IgD-negative memory B cell (primary cell): Measurements from ENCODE around the gene ZNF436. TPM values are rescaled to one million over a fixed set of nuclear protein-coding genes. Genes with fewer than 3 reads are reported as not detected.

Source experiments
- H3K27ac Mint-ChIP-seq, 3 donors: one replicate each; pipeline ENCODE4 v1.8.0; 2020 to 2022; ENCODE audit warnings: mild to moderate bottlenecking in 3 of 3, mixed read lengths in 3 of 3, moderate library complexity in 1 of 3
- H3K27me3 Mint-ChIP-seq: one replicate; pipeline ENCODE4 v1.8.0; 2021; ENCODE audit warnings: mixed read lengths
- H3K36me3 Mint-ChIP-seq: one replicate; pipeline ENCODE4 v1.8.0; 2020; ENCODE audit warnings: mild to moderate bottlenecking, mixed read lengths
- H3K4me1 Mint-ChIP-seq, 3 donors: one replicate each; pipeline ENCODE4 v1.8.0; 2020 to 2022; ENCODE audit warnings: mixed read lengths in 3 of 3, mild to moderate bottlenecking in 1 of 3
- H3K4me3 Mint-ChIP-seq, 4 donors: one replicate each; pipeline ENCODE4 v1.8.0; 2020 to 2022; ENCODE audit warnings: mild to moderate bottlenecking in 4 of 4, mixed read lengths in 4 of 4, moderate library complexity in 3 of 4
- H3K9me3 Mint-ChIP-seq, 3 donors: one replicate each; pipeline ENCODE4 v1.8.0; 2020 to 2021; ENCODE audit warnings: mixed read lengths in 3 of 3, mild to moderate bottlenecking in 1 of 3
- polyA plus RNA-seq: library from polyadenylated mRNA; unstranded; fragments of 300-500 nt; fragmentation: Illumina TruSeq; gene quantifications from one replicate; pipeline ENCODE4 v1.2.3, GENCODE V29; 2021

The ZNF436 gene
- polyA plus RNA-seq: 2.5 TPM

GRCh38 chr1:23369335-23370013, at the start of gene ZNF436:
ZNF436 (minus strand) TSS chr1:23369836; CDS start chr1:23368005, 1,831 bp downstream.
- peak within 1 kb of the TSS; percentile 86 to 98 (median 92) for H3K27ac Mint-ChIP-seq
- H3K4me3 Mint-ChIP-seq: peak within 1 kb of the TSS; percentile 94 to 100 (median 98)
- H3K36me3 Mint-ChIP-seq: peaks cover 3% of the 10 kb centered on the region
- no peaks in the 10 kb centered on the region for H3K27me3 Mint-ChIP-seq
- H3K4me1 Mint-ChIP-seq: peaks cover 8 to 24% (median 19%) of the 10 kb centered on the region in 3 donors
- no peaks in the 10 kb centered on the region for H3K9me3 Mint-ChIP-seq

DNA sequence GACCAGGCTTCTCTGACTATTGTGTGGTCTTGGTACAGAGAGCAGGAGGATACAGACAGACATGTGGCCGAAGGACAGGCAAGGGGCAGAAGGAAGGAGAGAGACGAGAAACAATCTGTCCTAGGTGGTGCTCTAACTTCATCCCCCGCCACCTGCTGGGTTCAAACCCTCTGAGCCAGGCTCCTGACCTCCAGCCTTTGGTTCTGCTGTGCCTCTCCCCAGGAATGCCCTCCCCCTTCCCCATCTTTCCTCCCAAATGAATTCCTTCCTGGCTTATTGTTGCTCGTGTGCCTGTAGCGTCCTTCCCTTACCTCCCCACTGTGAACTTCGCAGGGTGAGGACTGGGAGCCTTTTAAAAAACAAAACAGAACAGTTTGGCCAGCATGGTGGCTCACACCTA, 49.5 kb upstream of the ZNF436 start:
- Mint-ChIP-seq H3K9me3 (no peaks in the 10 kb centered on the region), H3K27ac (no peak overlapping the region), H3K27me3 (peaks cover 15% of the 10 kb centered on the region), H3K36me3 (no peaks in the 10 kb centered on the region), H3K4me1 (peaks cover 0 to 11% (median 9%) of the 10 kb centered on the region in 3 donors), H3K4me3 (no peak overlapping the region)

DNA sequence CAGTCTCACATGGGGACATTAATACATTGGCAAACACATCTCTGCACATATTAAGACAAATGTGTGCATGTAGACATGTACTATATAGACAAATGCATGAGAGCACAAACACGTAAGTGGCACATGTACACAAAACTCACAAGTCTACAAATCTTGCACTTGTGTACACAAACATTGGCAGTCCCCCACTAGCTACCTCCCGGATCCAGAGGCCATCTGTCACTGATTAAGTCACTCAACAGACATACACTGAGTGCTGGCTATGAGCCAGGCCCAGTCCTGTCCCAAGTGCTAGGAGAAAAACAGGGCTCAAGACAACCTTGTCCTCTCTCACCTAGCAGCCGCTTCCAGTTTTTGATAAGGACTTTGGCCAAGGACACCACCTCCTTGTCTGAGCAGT, 47.9 kb upstream of the ZNF436 start:
- H3K4me1 Mint-ChIP-seq: peaks cover 0 to 6% (median 2%) of the 10 kb centered on the region in 3 donors
- no peak overlapping the region for H3K4me3 Mint-ChIP-seq
- H3K27me3 Mint-ChIP-seq: peaks cover 6% of the 10 kb centered on the region
- H3K36me3 Mint-ChIP-seq: no peaks in the 10 kb centered on the region
- no peaks in the 10 kb centered on the region for H3K9me3 Mint-ChIP-seq
- no peak overlapping the region for H3K27ac Mint-ChIP-seq

DNA sequence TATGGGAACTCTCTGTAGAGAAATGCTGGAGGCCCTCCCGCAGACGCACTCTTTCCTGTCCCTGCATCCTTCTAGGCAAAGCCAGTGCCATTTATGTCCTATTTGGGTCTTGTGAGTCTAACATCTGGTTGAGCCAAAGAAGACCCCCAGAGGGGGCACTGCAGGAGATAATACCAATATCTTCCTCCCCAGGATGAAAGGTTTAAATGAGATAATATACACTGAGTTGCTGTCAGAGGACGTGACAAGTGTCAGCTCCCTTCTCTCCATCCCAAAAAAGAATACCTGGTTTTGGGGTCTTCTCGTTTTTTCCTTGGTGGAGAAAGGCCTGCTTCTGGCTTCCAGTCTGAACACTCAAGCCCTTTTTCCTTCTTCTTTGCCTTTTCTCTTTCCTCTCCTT, 47.3 kb upstream of the ZNF436 start:
- no peaks in the 10 kb centered on the region for H3K36me3 Mint-ChIP-seq
- H3K9me3 Mint-ChIP-seq: no peaks in the 10 kb centered on the region
- H3K27me3 Mint-ChIP-seq: peaks cover under 1% of the 10 kb centered on the region
- H3K27ac Mint-ChIP-seq: no peak overlapping the region
- H3K4me1 Mint-ChIP-seq: peaks cover 0 to under 1% (median 0%) of the 10 kb centered on the region in 3 donors
- no peak overlapping the region for H3K4me3 Mint-ChIP-seq

DNA sequence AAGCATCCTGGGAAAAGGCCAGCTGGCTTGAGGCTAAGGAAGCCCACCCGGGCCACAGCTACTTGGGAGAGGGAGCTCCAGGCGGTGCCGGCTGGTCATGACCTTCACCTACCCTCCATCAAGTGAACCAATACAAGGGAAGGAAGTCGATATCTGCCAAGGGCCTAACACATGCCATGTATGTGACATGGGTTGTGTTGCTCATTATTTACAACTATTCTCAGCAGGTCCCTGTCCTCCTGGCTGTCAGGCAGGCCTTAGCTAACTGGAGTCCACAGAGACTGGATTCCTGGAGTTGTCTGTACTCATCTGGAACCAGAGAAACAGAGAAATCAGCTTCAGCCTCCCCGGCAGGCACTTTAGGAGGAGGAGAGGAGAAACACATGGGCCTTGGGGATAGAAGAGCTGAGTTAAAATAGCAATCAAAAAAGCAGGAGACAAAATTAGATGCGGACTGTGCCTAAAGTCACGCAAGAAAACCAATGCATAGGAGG, 39.2 kb upstream of the ZNF436 start:
- H3K9me3 Mint-ChIP-seq: no peaks in the 10 kb centered on the region
- no peaks in the 10 kb centered on the region for H3K36me3 Mint-ChIP-seq
- H3K4me1 Mint-ChIP-seq: peaks cover 0 to 1% (median 0%) of the 10 kb centered on the region in 3 donors
- H3K27me3 Mint-ChIP-seq: peaks cover 5% of the 10 kb centered on the region
- H3K27ac Mint-ChIP-seq: no peak overlapping the region
- no peak overlapping the region for H3K4me3 Mint-ChIP-seq

DNA sequence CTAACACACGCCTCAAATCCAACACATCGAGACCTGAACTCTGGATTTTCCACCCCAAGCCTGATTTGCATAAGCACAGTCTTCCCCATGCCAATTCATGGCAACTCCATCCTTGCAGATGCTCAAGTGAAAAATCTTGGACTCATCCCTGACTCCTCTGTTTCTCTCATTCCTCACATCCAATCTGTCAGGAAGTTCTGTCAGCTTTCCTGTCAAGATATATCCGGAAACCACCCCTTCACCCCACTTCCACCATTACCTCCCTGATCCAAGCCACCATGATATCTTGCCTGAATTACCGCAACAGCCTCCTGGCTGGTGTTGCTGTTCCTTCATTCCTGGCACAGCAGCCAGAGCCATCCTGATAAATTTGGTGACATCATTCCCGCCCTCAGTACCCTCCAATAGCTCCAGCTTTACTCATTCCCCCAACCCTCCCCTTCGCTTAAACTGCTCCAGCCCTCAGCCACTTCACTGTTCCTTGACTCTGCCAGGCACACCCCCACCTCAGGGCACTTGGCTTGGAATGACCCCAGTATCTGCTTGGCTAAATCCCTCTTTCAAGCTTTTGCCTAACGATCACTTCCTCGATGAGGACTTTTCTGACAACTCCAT, 37.5 kb upstream of the ZNF436 start:
- no peak overlapping the region for H3K27ac Mint-ChIP-seq
- peaks cover 0 to 1% (median 0%) of the 10 kb centered on the region in 3 donors for H3K4me1 Mint-ChIP-seq
- no peaks in the 10 kb centered on the region for H3K36me3 Mint-ChIP-seq
- no peak overlapping the region for H3K4me3 Mint-ChIP-seq
- H3K27me3 Mint-ChIP-seq: peaks cover 5% of the 10 kb centered on the region
- H3K9me3 Mint-ChIP-seq: no peaks in the 10 kb centered on the region

GRCh38 chr1:23405946-23406345, 36.3 kb upstream of the ZNF436 start:
- peaks cover 0 to 1% (median 0%) of the 10 kb centered on the region in 3 donors for H3K4me1 Mint-ChIP-seq
- no peaks in the 10 kb centered on the region for H3K36me3 Mint-ChIP-seq
- peaks cover 3% of the 10 kb centered on the region for H3K27me3 Mint-ChIP-seq

DNA sequence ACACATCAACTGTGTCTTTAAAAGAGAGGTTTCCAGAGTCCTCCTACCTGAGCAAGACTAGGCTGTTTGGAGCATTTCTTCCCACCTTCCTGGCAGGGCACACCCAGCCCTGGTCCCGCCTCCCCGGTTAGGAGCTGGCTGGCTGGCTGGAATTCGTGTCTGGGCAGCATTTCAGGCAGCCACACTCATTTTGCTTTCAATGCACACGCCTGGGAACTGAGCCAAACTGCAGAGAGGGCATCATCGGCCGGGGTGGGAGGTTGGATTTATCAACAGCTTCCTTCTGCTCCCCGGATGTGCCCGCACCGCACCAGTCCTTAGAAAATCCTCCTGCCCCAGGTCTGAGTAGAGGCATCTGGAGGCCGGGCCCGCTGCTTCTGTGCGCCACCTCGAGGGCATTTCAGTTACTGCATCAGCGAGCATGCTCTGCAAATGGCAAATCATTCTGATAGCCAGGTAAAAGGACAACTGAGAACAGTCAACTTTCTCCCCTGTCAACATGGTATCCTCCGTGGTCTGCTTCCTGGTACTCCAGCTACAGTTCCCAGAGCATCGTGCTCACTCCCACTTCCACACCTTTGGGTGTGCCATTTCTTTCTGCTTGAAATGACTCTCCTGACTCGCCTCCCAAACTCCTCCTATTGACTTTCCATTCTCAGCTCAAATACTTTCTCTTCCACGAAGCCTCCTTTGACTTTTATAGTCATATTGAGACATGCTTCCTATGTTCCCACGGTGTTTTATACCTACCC, 34.3 kb upstream of the ZNF436 start:
- Mint-ChIP-seq H3K27ac (no peak overlapping the region), H3K4me1 (peaks cover 0 to 1% (median 0%) of the 10 kb centered on the region in 3 donors), H3K4me3 (peak overlapping the region in 1 of 4 donors; percentile 36)

More at GRCh38 chr1:23405946-23406345, 36.3 kb upstream of the ZNF436 start:
- H3K9me3 Mint-ChIP-seq: no peaks in the 10 kb centered on the region
- H3K27ac Mint-ChIP-seq: no peak overlapping the region
- H3K4me3 Mint-ChIP-seq: no peak overlapping the region

DNA sequence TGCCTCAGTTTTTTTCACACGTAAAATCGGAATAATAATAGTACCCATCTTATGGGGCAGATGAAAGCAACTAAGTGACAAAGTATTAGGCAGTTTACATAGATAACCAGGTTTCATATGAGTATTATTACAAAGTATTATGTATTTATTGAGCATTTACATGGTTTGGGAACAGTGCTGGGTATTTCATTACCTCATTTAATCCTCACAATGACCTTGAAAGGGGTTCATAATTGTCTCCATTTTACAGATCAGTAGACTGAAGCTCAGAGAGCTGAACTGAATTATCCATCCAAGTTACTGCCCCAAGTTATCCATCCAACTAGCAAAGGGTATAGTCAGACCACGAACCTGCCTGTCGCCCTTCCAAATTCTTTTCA, 33.7 kb upstream of the ZNF436 start:
- peaks cover 0 to 1% (median 0%) of the 10 kb centered on the region in 3 donors for H3K4me1 Mint-ChIP-seq
- no peaks in the 10 kb centered on the region for H3K36me3 Mint-ChIP-seq

More for the DNA sequence above, 34.3 kb upstream of the ZNF436 start:
- H3K36me3 Mint-ChIP-seq: no peaks in the 10 kb centered on the region
- no peaks in the 10 kb centered on the region for H3K27me3 Mint-ChIP-seq
- H3K9me3 Mint-ChIP-seq: no peaks in the 10 kb centered on the region

GRCh38 chr1:23403038-23403336, 33.4 kb upstream of the ZNF436 start:
- Mint-ChIP-seq H3K27ac (no peak overlapping the region), H3K36me3 (no peaks in the 10 kb centered on the region), H3K27me3 (no peaks in the 10 kb centered on the region), H3K9me3 (no peaks in the 10 kb centered on the region), H3K4me1 (peaks cover 0 to 1% (median 0%) of the 10 kb centered on the region in 3 donors), H3K4me3 (no peak overlapping the region)

More for the DNA sequence above, 33.7 kb upstream of the ZNF436 start:
- Mint-ChIP-seq H3K27me3 (no peaks in the 10 kb centered on the region), H3K4me3 (no peak overlapping the region), H3K9me3 (no peaks in the 10 kb centered on the region), H3K27ac (no peak overlapping the region)

GRCh38 chr1:23402286-23403037, 32.8 kb upstream of the ZNF436 start:
- H3K27ac Mint-ChIP-seq: no peak overlapping the region
- H3K4me1 Mint-ChIP-seq: peaks cover 0 to 1% (median 0%) of the 10 kb centered on the region in 3 donors
- peak overlapping the region in 1 of 4 donors; percentile 12 for H3K4me3 Mint-ChIP-seq

GRCh38 chr1:23401313-23401712, 31.7 kb upstream of the ZNF436 start:
- peaks cover 0 to 1% (median 0%) of the 10 kb centered on the region in 3 donors for H3K4me1 Mint-ChIP-seq
- no peak overlapping the region for H3K27ac Mint-ChIP-seq
- H3K9me3 Mint-ChIP-seq: no peaks in the 10 kb centered on the region

More at GRCh38 chr1:23402286-23403037, 32.8 kb upstream of the ZNF436 start:
- no peaks in the 10 kb centered on the region for H3K36me3 Mint-ChIP-seq
- no peaks in the 10 kb centered on the region for H3K27me3 Mint-ChIP-seq
- no peaks in the 10 kb centered on the region for H3K9me3 Mint-ChIP-seq

GRCh38 chr1:23400324-23401114, 30.9 kb upstream of the ZNF436 start:
- no peak overlapping the region for H3K4me3 Mint-ChIP-seq
- peaks cover 2% of the 10 kb centered on the region for H3K27me3 Mint-ChIP-seq
- H3K36me3 Mint-ChIP-seq: no peaks in the 10 kb centered on the region
- H3K4me1 Mint-ChIP-seq: peaks cover 0 to 1% (median 0%) of the 10 kb centered on the region in 3 donors
- H3K9me3 Mint-ChIP-seq: no peaks in the 10 kb centered on the region
- no peak overlapping the region for H3K27ac Mint-ChIP-seq

More at GRCh38 chr1:23401313-23401712, 31.7 kb upstream of the ZNF436 start:
- H3K27me3 Mint-ChIP-seq: peaks cover under 1% of the 10 kb centered on the region
- H3K4me3 Mint-ChIP-seq: no peak overlapping the region
- no peaks in the 10 kb centered on the region for H3K36me3 Mint-ChIP-seq

GRCh38 chr1:23399229-23399628, 29.6 kb upstream of the ZNF436 start:
- H3K27me3 Mint-ChIP-seq: peaks cover 2% of the 10 kb centered on the region
- no peak overlapping the region for H3K27ac Mint-ChIP-seq
- H3K4me3 Mint-ChIP-seq: no peak overlapping the region
- H3K4me1 Mint-ChIP-seq: peaks cover 0 to under 1% (median 0%) of the 10 kb centered on the region in 3 donors
- H3K9me3 Mint-ChIP-seq: no peaks in the 10 kb centered on the region
- H3K36me3 Mint-ChIP-seq: no peaks in the 10 kb centered on the region
